Neuronal stem cell (in vitro differentiated cells): ENCODE results near the gene GGA2.

ENCODE experiments used
- DNase-seq: peaks from one replicate; pipeline ENCODE4 v3.0.0-alpha.2; 2013; ENCODE audit warnings: low spot score
- H2AFZ ChIP-seq: one replicate; pipeline ENCODE4 v1.6.1; 2013; ENCODE audit warnings: mild to moderate bottlenecking, low read length, inconsistent platforms
- H2AK5ac ChIP-seq: 2 replicates; pipeline ENCODE4 v1.6.1; 2013; ENCODE audit warnings: low read depth, mild to moderate bottlenecking, inconsistent platforms, low read length, moderate library complexity, mixed read lengths
- H2BK120ac ChIP-seq: 2 replicates; pipeline ENCODE4 v1.6.1; 2013; ENCODE audit warnings: low read depth, mild to moderate bottlenecking, inconsistent platforms, low read length, moderate library complexity, mixed read lengths
- H2BK12ac ChIP-seq: one replicate; pipeline ENCODE4 v1.6.1; 2013; ENCODE audit warnings: low read length, inconsistent platforms
- H2BK15ac ChIP-seq: 2 replicates; pipeline ENCODE4 v1.6.1; 2013; ENCODE audit warnings: mild to moderate bottlenecking, low read length, inconsistent platforms, mixed read lengths
- H2BK5ac ChIP-seq: one replicate; pipeline ENCODE4 v1.6.1; 2013; ENCODE audit warnings: inconsistent platforms, mild to moderate bottlenecking, low read length, moderate library complexity
- H3K14ac ChIP-seq: one replicate; pipeline ENCODE4 v1.6.1; 2013; ENCODE audit warnings: low read length, inconsistent platforms
- H3K18ac ChIP-seq: 2 replicates; pipeline ENCODE4 v1.6.1; 2013; ENCODE audit warnings: low read length, inconsistent platforms
- H3K23ac ChIP-seq: 2 replicates; pipeline ENCODE4 v1.6.1; 2013; ENCODE audit warnings: low read depth, mild to moderate bottlenecking, mixed read lengths, low read length, inconsistent platforms; ENCODE audit not compliant: poor library complexity
- H3K27ac ChIP-seq: replicated peaks from 3 replicates; pipeline ENCODE4 v1.5.1; 2013; ENCODE audit warnings: low read length, inconsistent platforms
- H3K27me3 ChIP-seq, 3 experiments: 2 replicates each; pipeline ENCODE4 v1.6.1; 2013; ENCODE audit warnings: low read length in 3 of 3, mild to moderate bottlenecking in 2 of 3, inconsistent platforms in 1 of 3, low read depth in 1 of 3, mixed read lengths in 1 of 3, moderate library complexity in 1 of 3; ENCODE audit not compliant: control insufficient read depth in 3 of 3, insufficient read depth in 3 of 3
- H3K36me3 ChIP-seq, 2 donors: replicated peaks in 1 of 2; 2 replicates each; pipeline ENCODE4 v1.6.1; 2013; ENCODE audit warnings: low read length in 2 of 2; ENCODE audit not compliant: control insufficient read depth in 2 of 2, insufficient read depth in 2 of 2
- H3K4ac ChIP-seq: 2 replicates; pipeline ENCODE4 v1.6.1; 2013; ENCODE audit warnings: inconsistent platforms, mild to moderate bottlenecking, low read length, moderate library complexity
- H3K4me1 ChIP-seq, 2 donors: 1 replicate in 1 of 2; 2 replicates in 1 of 2; pipeline ENCODE4 v1.6.1; 2013; ENCODE audit warnings: low read length in 2 of 2, low read depth in 1 of 2; ENCODE audit not compliant: control insufficient read depth in 2 of 2, insufficient read depth in 1 of 2
- H3K4me2 ChIP-seq: one replicate; pipeline ENCODE4 v1.6.1; 2013; ENCODE audit warnings: mild to moderate bottlenecking, low read length, inconsistent platforms; ENCODE audit not compliant: insufficient read depth, poor library complexity, severe bottlenecking
- H3K4me3 ChIP-seq, 2 donors: 2 replicates each; pipeline ENCODE4 v1.5.1; 2013; ENCODE audit warnings: low read length in 2 of 2, mild to moderate bottlenecking in 2 of 2, inconsistent platforms in 1 of 2, moderate library complexity in 1 of 2
- H3K79me1 ChIP-seq: one replicate; pipeline ENCODE4 v1.6.1; 2013; ENCODE audit warnings: low read depth, mild to moderate bottlenecking, inconsistent platforms, low read length, moderate library complexity
- H3K9ac ChIP-seq: one replicate; pipeline ENCODE4 v1.6.1; 2013; ENCODE audit warnings: mild to moderate bottlenecking, low read depth, low read length, inconsistent platforms; ENCODE audit not compliant: poor library complexity
- H3K9me3 ChIP-seq, 2 donors: replicated peaks in 1 of 2; 2 replicates each; pipeline versions ENCODE3 to v1.6.1; 2013; ENCODE audit warnings: low read length in 2 of 2, mild to moderate bottlenecking in 2 of 2, inconsistent platforms in 1 of 2, low read depth in 1 of 2, mixed read lengths in 1 of 2, moderate library complexity in 1 of 2; ENCODE audit not compliant: control insufficient read depth in 2 of 2, insufficient read depth in 1 of 2
- H4K8ac ChIP-seq: one replicate; pipeline ENCODE4 v1.6.1; 2013; ENCODE audit warnings: low read depth, mild to moderate bottlenecking, inconsistent platforms, low read length, moderate library complexity
- H4K91ac ChIP-seq: one replicate; pipeline ENCODE4 v1.6.1; 2013; ENCODE audit warnings: low read length, low read depth, mild to moderate bottlenecking, inconsistent platforms; ENCODE audit not compliant: poor library complexity
- WGBS, 2 donors: extraction: QIAGEN DNeasy Blood & Tissue Kit; methylation state at CpG; one replicate each; pipeline ENCODE4 v1.1.7; 2013; ENCODE audit warnings: missing lambda C conversion rate in 2 of 2, mixed read lengths in 1 of 2; ENCODE audit not compliant: insufficient read length in 2 of 2, insufficient replicate concordance in 1 of 2; ENCODE audit errors: extremely low coverage in 2 of 2; 5-methylcytosine and 5-hydroxymethylcytosine counted together

The GGA2 gene

DNA sequence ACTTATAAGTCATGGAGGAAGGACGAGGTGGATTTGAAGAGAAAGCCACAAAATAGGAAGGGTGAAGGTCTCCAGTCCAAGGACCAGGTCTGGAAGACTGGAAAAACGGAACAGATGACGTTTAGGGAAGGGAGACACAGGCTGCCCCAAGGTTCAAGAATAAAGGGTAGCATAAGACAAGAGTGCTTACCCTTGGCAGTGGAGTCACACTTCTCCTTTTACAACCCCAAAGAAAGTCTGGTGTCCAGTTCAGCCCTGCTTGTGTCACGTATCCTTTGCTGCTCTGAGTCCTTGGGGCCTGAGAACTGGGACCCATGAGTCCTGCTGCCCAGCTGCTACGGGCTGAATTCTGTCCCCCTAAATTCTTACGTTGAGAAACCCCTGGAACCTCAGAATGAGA, 13.0 kb upstream of the GGA2 start:
- Histone ChIP-seq H2AK5ac (no peak overlapping the region), H4K8ac (no peak overlapping the region), H3K14ac (no peak overlapping the region), H3K79me1 (no peaks in the 10 kb centered on the region), H3K4ac (no peak overlapping the region), H4K91ac (no peak overlapping the region), H3K27me3 (no peaks in the 10 kb centered on the region), H2AFZ (no peak overlapping the region), H3K9ac (no peak overlapping the region), H3K9me3 (no peaks in the 10 kb centered on the region), H3K27ac (no peak overlapping the region), H3K4me3 (no peak overlapping the region), H2BK12ac (no peak overlapping the region), H3K4me2 (no peak overlapping the region), H2BK5ac (no peak overlapping the region), H3K36me3 (peaks cover 19 to 83% of the 10 kb centered on the region in 2 donors), H3K23ac (no peak overlapping the region), H3K4me1 (peaks cover 0 to 3% of the 10 kb centered on the region in 2 donors), H2BK15ac (no peak overlapping the region), H2BK120ac (no peak overlapping the region), H3K18ac (no peak overlapping the region)
- no peak for DNase-seq
- no CpG with 5 or more reads among the region's 6 CpGs for WGBS, 2 donors

DNA sequence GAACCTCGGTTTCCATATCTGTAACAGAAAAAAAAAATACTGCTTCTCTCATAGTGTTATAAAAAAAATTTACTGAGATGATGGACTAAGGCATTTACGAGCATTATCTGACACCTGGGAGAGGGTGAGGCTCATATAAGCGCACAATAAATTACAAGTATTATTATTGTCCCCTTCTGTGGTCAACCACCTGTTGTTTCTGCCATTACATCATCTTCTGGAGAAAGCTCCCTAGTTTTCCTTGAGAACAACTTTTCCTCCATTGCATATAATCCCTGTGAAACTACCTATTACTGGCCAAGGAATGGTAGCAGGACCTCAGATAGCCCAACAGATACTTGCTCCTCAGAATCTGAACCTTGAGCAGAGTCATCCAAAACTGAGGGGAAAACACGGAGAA, 11.7 kb upstream of the GGA2 start:
- Histone ChIP-seq H3K79me1 (peaks cover 2% of the 10 kb centered on the region), H2AFZ (no peak overlapping the region), H2BK12ac (no peak overlapping the region), H3K27ac (no peak overlapping the region), H2AK5ac (no peak overlapping the region), H3K9ac (no peak overlapping the region), H3K23ac (no peak overlapping the region), H3K36me3 (peaks cover 16 to 72% of the 10 kb centered on the region in 2 donors), H3K27me3 (no peaks in the 10 kb centered on the region), H3K4me2 (no peak overlapping the region), H3K14ac (no peak overlapping the region), H2BK15ac (no peak overlapping the region), H3K4ac (no peak overlapping the region), H2BK120ac (no peak overlapping the region), H3K9me3 (no peaks in the 10 kb centered on the region), H3K4me3 (no peak overlapping the region), H4K91ac (no peak overlapping the region), H4K8ac (no peak overlapping the region), H2BK5ac (no peak overlapping the region), H3K4me1 (no peaks in the 10 kb centered on the region), H3K18ac (no peak overlapping the region)
- WGBS, 2 donors: no CpG with 5 or more reads among the region's 4 CpGs
- DNase-seq: no peak

DNA sequence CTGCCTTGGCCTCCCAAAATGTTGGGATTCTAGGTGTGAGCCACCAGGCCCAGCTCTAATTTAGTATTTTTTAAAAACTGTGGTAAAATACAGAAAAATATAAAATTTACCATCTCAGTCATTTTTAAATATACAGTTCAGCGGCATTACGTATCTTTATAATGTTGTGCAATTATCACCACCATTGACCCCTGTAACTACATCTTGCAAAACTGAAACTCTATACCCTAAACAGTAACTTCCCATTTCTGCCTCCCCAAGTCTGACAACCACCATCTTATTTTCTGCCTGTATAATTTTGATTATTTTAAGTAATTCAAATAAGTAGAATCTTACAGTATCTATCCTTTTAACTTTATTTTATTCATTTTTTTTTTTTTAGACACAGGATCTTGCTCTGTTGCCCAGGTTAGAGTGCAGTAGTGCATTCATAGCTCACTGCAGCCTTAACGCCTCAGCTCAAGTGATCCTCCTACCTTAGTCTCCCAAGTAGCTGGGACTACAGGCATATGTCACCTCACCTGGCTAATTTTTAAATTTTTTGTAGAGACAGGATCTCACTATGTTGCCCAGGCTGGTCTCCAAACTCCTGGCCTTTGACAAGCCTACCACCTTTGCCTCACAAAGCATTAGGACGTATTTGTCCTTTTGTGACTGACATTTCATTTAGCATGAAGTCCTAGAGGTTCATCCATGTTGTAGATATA, 10.9 kb upstream of the GGA2 start:
- Histone ChIP-seq H3K36me3 (peaks cover 16 to 66% of the 10 kb centered on the region in 2 donors), H3K4me1 (no peaks in the 10 kb centered on the region), H4K8ac (no peak overlapping the region), H2BK15ac (no peak overlapping the region), H2BK12ac (no peak overlapping the region), H3K27me3 (no peaks in the 10 kb centered on the region), H2AFZ (no peak overlapping the region), H2BK5ac (no peak overlapping the region), H2AK5ac (no peak overlapping the region), H3K9me3 (no peaks in the 10 kb centered on the region), H3K18ac (no peak overlapping the region), H4K91ac (no peak overlapping the region), H3K14ac (no peak overlapping the region), H3K4me3 (no peak overlapping the region), H3K23ac (no peak overlapping the region), H2BK120ac (no peak overlapping the region), H3K9ac (no peak overlapping the region), H3K4ac (no peak overlapping the region), H3K4me2 (no peak overlapping the region), H3K27ac (no peak overlapping the region), H3K79me1 (peaks cover 2% of the 10 kb centered on the region)
- DNase-seq: no peak
- no CpG with 5 or more reads among the region's 4 CpGs for WGBS, 2 donors

DNA sequence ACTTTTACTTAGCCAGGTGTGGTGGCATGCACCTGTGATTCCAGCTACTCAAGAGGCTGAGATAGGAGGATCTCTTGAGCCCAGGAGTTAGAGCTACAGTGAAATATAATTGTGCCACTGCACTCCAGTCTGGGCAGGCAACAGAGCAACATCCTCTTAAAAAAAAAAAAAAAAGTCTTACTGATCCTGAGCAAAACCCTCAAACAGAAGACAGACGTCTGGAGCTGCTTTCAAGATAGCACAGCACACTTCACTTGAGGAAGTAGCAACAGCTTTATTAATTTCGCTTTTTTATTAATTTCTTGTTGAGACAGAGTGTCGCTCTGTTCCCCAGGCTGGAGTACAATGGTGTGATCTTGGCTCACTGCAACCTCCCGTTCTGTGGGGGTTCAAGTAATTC, 10.2 kb upstream of the GGA2 start:
- Histone ChIP-seq H2BK15ac (no peak overlapping the region), H3K9ac (no peak overlapping the region), H3K23ac (no peak overlapping the region), H3K36me3 (peaks cover 16 to 68% of the 10 kb centered on the region in 2 donors), H3K4me2 (no peak overlapping the region), H3K9me3 (no peaks in the 10 kb centered on the region), H2AK5ac (no peak overlapping the region), H3K27me3 (no peaks in the 10 kb centered on the region), H3K27ac (no peak overlapping the region), H4K91ac (no peak overlapping the region), H3K14ac (no peak overlapping the region), H3K79me1 (peaks cover 2% of the 10 kb centered on the region), H2BK120ac (no peak overlapping the region), H2BK5ac (no peak overlapping the region), H2AFZ (no peak overlapping the region), H3K4me3 (no peak overlapping the region), H3K18ac (no peak overlapping the region), H3K4me1 (no peaks in the 10 kb centered on the region), H3K4ac (no peak overlapping the region), H2BK12ac (no peak overlapping the region), H4K8ac (no peak overlapping the region)
- no peak for DNase-seq
- no CpG with 5 or more reads among the region's 4 CpGs for WGBS, 2 donors
